COLO829 (cell line): ENCODE data around the gene MBD3L2.
A peak's percentile ranks its signal among the peaks of the same experiment; 100 is the strongest.
"Not testable (repeated sequence)": the region's sequence is repeated elsewhere in the genome, so short reads cannot be mapped to it uniquely, and the experiment has no call there.

Experiments
- DNase-seq: peaks from one replicate; pipeline ENCODE4 v3.0.0; 2012; ENCODE audit warnings: low spot score

MBD3L2 gene

DNA sequence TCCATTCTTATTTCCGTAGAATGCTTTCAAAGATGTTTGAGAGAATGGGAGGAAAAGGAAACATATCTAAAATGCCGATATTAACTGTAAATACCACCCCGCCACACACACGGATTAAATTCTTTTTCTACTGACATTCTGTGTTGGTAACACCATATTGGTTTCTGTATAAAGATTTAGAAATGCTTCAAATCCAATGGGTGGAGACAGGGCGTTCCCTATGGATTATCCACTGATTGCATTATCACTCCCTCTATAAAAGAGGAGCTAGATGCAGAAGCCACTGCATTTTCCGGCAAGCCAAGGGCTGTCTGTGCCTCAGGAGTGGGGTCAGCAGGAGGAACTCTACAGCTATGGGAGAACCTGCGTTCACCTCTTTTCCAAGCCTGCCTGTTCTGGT lies at the start of gene MBD3L2:
Gene MBD3L2, plus strand, starts transcription at position 301 of the 400 bp plus-strand sequence. Its CDS starts 53 bp downstream, at position 354.
- DNase-seq = not testable (repeated sequence)

DNA sequence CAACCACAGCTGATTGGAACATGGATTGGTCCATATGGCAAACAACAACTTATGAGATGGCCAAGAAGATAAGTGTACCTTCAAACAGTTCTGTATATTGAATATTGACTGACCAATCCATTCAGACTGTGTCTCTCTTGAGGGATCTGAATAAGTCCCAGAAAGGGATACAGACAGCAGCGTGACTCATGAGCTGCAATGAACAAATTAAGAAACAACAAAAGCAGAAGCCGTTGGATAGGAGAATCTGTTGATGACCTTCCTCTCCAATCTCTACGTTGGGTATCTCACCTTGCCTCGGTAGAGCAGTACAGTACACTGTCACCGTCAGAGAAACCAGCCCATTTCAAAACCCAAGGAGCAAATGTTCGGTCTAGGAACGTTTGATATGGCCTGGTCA lies 49.2 kb upstream of the MBD3L2 start:
- no peak for DNase-seq

DNA sequence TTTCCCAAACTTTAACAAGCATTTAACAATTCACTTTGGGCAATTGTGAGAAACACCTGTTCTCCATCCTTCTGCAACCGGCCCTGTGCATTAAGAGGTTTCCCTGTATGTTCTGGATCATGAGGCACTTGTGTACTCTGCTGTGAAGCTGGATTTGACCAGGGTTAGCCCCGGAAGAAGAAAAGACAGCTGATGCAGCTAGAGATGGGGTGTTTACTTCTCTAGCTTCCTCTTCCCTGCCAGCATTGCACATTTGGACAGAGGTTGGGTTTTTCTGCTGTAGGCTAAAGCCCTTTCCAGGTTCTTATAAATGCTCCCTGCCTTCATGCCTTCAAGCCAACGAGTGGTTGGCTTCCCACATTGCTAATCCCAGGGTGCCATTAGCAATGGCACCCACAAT lies 48.8 kb upstream of the MBD3L2 start:
- no peak for DNase-seq

DNA sequence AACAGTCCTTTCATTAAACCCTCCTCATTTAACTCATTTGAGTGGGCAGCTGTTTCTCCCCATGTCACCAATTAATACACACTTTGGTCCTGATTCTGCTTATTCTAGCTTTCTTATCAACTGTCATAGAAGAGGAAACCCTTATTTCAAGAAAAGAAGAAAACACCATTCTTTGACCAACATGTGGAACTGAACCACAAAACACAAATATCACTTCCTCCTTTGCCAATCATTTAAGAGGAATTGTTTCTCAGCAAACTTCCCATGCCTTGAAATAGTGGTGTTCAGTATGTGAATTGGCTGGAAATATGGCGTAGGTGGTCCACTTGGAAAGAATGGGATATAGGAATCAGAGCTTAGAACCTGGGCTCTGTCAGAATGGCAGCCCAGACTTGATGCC lies 48.3 kb upstream of the MBD3L2 start:
- no peak for DNase-seq

DNA sequence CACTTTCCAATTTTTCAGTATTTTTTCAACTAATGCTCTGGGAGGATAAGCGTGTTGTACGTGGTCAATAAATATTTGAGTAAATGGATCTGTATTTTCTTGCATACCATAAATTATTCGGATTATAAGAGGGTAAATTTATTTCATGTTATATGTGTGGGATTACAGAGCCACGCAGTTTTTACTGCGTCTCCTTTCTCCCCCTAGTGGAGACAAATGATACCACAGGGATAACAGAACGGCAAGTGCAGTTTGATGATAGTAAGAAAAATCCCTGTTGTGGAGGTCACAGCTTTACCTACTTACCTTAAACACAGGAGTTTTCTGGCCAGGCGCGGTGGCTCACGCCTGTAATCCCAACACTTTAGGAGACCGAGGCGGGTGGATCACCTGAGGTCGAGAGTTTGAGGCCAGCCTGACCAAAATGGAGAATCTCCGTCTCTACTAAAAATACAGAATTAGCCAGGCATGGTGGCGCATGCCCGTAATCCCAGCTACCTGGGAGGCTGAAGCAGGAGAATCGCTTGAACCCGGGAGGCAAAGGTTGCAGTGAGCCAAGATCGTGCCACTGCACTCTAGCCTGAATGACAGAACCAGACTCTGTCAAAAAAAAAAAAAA lies 44.7 kb upstream of the MBD3L2 start:
- no peak for DNase-seq

DNA sequence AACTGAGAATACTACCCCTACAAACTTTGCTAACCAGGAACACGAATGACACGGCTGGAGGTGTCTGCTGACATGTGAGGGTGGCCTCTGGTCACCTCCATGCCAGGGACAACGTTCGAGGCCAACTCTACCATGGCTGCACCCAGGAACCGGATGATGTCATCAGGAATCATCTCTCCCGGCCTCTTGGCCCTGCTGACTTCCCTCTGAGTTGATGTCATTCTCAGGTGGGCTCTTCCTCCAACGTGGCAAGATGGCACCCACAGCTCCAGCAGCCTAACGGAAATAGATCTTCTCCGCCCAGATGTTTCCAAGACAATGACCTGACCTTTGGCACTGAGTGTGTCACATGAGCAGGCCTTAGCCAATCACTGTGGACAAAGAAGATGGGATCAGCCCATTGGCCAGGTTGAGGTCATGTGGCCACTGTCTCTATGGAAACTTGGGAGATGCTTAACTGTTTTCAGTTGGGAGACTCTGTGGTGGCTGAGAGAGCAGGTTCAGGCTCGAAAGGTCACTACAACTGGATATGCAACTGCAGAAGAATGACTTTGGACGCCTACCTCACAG lies 42.9 kb upstream of the MBD3L2 start:
- DNase-seq = no peak

DNA sequence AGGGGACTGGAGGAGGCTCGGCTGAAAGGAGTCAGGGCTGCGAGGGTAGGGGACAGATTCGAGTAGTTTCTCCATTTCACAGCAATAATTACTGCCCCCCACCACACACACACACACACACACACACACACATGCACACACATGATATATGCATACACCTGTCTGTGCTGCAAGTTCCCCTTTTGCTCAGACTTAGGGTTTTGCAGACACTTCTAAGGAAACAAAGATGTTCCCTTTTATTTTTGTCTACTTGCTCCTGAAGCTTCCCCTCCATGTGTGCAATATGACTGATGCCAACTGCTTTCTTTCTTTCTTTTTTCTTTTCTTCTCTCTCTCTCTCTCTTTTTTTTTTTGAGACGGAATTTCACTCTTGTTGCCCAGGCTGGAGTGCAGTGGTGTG lies 41.3 kb upstream of the MBD3L2 start:
- DNase-seq = no peak

DNA sequence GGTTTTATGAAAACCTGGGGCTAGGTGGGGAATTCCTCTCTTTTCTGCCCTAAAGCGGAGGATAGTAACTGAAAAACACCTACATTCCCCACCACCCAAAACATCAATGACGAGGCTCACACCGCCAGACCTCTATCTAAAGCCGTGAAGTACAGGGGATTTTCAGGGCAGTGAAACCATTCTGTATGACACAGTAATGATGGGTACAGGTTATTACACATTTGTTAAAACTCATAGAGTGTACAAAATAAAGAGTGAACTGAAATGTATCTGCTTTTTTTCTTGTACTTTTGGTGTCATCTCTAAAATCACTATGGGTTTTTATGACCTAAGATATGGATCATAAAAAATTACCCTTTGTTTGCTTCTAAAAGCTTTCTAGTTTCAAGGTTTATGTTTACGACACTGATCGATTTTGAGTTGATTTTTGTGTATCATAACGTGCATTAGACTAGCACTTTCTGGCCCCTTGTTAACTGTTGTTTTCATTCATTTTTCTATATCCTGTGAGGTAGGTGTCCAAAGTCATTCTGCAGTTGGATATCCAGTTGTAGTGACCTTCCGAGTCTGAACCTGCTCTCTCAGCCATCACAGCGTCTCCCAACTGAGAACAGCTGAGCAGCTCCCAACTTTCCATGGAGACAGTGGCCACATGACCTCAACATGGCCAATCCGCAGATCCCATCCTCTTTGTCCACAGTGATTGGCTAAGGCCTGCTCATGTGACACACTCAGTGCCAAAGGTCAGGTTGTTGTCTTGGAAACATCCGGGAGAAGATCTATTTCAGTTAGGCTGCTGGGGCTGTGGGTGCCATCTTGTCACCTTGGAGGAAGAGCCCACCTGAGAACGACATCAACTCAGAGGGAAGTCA lies 38.2 kb upstream of the MBD3L2 start:
- no peak for DNase-seq

DNA sequence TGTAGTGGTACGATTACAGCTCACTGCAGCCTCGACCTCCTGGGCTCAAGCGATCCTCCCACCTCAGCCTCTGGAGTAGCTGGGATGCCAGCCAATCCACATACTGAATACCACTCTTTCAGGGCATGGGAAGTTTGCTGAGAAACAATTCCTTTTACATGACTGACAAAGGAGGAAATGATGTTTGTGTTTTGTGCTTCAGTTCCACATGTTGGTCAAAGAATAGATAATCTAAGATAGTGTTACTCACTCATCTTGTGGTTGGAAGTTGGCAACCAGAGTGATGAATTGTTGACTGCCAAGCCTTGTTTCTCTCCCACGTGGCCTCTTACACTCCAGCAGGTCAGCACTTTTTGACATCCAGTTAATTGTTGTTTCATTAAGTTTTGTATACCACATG lies 35.4 kb upstream of the MBD3L2 start:
- peak; percentile 64 for DNase-seq

DNA sequence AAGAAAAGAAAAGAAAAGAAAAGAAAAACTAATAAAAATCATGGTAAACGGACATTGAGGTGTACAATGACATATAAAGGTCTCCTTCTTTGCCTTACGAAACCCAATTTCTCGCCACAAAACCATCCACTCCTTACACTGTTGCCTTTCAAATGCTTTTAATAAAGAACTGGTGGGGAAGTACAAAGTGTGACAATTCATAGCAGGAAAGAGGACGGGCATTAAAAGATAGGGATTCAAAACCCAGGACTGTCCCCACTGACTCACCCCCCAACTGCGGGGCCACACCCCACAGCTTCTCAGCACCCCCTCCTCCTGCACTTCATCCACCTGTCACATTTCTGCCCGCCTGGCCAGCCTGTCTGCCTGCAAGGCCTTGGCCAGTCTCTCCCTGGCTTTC lies 30.3 kb upstream of the MBD3L2 start:
- DNase-seq = no peak

DNA sequence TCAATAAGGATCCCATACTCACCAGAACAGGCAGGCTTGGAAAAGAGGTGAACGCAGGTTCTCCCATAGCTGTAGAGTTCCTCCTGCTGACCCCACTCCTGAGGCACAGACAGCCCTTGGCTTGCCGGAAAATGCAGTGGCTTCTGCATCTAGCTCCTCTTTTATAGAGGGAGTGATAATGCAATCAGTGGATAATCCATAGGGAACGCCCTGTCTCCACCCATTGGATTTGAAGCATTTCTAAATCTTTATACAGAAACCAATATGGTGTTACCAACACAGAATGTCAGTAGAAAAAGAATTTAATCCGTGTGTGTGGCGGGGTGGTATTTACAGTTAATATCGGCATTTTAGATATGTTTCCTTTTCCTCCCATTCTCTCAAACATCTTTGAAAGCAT lies 27.8 kb upstream of the MBD3L2 start, which contains the start of gene MBD3L2B:
Gene MBD3L2B, minus strand, starts transcription at position 101 of the 400 bp plus-strand sequence. Its CDS starts 34 bp downstream, at position 67.
- DNase-seq = not testable (repeated sequence)

DNA sequence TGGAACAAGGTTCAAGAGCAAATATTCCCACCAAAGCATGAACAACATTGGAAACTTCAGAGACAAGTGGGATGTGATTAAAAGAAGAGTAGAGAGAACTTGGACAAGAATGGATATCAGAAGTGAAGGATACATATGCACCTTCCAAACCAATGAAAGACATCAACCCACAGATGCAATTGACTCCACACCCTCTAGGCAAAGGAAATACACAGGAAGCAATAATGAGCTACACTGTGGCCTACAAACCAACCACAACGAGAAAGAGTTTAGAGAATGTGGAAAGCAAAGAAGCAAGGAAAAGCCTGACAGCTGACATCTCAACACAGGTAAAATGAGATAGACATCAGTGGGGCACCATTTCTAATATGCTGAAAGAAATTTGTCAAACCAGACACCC lies 20.3 kb upstream of the MBD3L2 start:
- not testable (repeated sequence) for DNase-seq

DNA sequence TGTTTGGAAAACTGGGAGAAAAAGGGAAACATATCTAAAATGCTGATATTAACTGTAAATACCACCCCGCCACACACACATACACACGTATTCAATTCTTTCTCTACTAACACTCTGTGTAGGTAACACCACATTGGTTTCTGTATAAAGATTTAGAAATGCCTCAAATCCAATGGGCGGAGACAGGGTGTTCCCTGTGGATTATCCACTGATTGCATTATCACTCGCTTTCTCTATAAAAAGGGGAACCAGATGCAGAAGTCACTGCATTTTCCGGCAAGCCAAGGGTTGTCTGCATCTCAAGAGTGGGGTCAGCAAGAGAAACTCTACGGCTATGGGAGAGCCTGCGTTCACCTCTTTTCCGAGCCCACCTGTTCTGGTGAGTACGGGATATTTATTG lies 18.8 kb upstream of the MBD3L2 start, which contains the start of gene MBD3L5:
Gene MBD3L5, plus strand, starts transcription at position 301 of the 400 bp plus-strand sequence. Its CDS starts 34 bp downstream, at position 335.
- DNase-seq = not testable (repeated sequence)

DNA sequence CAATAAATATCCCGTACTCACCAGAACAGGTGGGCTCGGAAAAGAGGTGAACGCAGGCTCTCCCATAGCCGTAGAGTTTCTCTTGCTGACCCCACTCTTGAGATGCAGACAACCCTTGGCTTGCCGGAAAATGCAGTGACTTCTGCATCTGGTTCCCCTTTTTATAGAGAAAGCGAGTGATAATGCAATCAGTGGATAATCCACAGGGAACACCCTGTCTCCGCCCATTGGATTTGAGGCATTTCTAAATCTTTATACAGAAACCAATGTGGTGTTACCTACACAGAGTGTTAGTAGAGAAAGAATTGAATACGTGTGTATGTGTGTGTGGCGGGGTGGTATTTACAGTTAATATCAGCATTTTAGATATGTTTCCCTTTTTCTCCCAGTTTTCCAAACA lies 9.0 kb upstream of the MBD3L2 start, which contains the start of gene MBD3L4:
Gene MBD3L4, minus strand, starts transcription at position 101 of the 400 bp plus-strand sequence. Its CDS starts 35 bp downstream, at position 66.
- not testable (repeated sequence) for DNase-seq

DNA sequence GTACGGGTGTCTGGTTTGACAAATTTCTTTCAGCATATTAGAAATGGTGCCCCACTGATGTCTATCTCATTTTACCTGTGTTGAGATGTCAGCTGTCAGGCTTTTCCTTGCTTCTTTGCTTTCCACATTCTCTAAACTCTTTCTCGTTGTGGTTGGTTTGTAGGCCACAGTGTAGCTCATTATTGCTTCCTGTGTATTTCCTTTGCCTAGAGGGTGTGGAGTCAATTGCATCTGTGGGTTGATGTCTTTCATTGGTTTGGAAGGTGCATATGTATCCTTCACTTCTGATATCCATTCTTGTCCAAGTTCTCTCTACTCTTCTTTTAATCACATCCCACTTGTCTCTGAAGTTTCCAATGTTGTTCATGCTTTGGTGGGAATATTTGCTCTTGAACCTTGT lies 7.6 kb upstream of the MBD3L2 start:
- DNase-seq = not testable (repeated sequence)

DNA sequence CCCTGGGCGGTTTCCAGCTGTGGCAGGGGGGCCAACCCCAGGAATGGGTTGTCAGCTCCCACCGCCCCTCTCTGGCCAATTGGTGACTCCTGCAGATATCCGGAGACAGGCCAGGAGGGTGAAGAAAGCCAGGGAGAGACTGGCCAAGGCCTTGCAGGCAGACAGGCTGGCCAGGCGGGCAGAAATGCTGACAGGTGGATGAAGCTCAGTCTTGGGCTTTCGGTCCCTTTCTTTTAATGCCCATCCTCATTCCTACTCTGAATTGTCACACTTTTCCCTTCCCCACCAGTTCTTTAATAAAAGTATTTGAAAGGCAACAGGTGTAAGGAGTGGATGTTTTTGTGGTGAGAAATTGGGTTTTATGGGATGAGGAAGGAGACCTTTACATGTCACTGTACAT lies 2.3 kb downstream of the MBD3L2 start:
- not testable (repeated sequence) for DNase-seq

DNA sequence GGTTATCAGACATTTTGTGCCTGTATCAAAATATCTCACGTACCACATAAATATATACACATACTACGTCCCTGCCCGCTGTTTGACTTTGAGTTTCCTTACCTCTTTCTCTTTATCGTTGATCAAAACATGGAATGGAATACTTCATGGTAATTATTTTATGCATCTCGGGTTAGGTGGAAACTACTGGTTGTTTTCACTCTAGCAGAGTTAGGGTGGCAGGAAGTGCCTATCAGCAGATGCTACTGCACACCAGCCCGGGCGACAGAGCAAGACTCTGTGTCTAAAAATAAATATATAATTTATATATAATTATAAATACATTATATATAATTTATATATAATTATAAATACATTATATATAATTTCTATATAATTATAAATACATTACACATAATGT lies 3.8 kb downstream of the MBD3L2 start:
- DNase-seq = not testable (repeated sequence)

DNA sequence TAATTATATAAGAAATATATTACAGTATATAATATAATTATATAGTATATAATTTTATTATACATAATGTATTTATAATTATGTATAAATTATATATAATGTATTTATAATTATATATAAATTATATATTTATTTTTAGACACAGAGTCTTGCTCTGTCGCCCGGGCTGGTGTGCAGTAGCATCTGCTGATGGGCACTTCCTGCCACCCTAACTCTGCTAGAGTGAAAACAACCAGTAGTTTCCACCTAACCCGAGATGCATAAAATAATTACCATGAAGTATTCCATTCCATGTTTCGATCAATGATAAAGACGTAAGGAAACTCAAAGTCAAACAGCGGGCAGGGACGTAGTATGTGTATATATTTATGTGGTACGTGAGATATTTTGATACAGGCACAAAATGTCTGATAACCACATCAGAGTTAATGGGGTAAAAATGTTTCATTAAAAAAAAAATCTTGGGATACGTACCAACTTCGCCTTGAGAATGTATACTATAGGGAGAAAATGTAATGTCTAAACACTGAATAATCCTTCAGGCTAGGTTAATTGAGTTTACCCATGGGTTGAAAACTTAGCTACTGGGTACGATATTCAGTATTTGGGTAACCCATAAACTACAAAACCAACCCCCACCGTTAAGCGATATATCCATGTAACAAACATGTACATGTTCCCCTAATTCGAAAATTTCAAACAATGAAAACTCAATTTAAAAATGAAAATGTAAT lies 5.7 kb downstream of the MBD3L2 start:
- not testable (repeated sequence) for DNase-seq

DNA sequence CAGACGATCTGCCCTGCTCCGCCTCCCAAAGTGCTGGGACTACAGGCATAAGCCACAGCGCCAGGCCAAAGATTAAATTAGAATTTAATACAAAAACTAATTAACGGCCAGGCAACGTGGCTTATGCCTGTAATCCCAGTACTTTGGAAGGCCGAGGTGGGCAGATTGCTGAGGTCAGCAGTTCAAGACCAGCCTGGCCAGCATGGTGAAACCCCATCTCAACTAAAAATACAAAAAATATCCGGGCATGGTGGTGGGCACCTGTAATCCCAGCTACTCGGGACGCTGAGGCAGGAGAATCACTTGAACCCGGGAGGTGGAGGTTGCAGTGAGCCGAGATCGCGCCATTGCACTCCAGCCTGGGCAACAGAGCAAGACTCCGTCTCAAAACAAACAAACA lies 6.6 kb downstream of the MBD3L2 start:
- not testable (repeated sequence) for DNase-seq

DNA sequence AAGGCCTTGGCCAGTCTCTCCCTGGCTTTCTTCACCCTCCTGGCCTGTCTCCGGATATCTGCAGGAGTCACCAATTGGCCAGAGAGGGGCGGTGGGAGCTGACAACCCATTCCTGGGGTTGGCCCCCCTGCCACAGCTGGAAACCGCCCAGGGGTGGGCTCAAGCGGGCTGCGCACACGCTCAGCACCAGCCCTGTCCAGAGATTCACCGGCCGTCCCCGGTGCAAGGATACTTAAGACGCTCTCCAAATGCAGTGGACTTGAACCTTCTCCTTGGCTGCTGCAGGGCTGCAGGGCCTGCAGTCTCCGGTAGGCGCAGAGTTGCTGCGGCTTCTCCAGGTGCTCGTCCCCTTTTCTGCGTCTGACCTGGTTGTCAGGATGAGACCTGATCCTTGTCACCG lies 7.2 kb downstream of the MBD3L2 start:
- DNase-seq = not testable (repeated sequence)

DNA sequence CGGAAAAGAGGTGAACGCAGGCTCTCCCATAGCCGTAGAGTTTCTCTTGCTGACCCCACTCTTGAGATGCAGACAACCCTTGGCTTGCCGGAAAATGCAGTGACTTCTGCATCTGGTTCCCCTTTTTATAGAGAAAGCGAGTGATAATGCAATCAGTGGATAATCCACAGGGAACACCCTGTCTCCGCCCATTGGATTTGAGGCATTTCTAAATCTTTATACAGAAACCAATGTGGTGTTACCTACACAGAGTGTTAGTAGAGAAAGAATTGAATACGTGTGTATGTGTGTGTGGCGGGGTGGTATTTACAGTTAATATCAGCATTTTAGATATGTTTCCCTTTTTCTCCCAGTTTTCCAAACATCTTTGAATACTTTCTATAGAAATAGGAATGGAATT lies 9.5 kb downstream of the MBD3L2 start, which contains the start of gene MBD3L3:
Gene MBD3L3, minus strand, starts transcription at position 101 of the 400 bp plus-strand sequence. Its CDS starts 71 bp downstream, at position 30.
- not testable (repeated sequence) for DNase-seq

DNA sequence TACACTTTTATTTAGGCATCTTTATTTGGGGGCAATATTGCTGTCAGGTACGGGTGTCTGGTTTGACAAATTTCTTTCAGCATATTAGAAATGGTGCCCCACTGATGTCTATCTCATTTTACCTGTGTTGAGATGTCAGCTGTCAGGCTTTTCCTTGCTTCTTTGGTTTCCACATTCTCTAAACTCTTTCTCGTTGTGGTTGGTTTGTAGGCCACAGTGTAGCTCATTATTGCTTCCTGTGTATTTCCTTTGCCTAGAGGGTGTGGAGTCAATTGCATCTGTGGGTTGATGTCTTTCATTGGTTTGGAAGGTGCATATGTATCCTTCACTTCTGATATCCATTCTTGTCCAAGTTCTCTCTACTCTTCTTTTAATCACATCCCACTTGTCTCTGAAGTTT lies 10.9 kb downstream of the MBD3L2 start:
- DNase-seq = not testable (repeated sequence)
